DMS153 treated with DMSO at 0.1 percent for 48 hours (cell line): ENCODE measurements around the gene OR6N2.

Experiments
- DNase-seq: peaks from one replicate; lab custom pipeline; 2025; ENCODE audit not compliant: unreplicated experiment; lab: John Stamatoyannopoulos, UW

Gene OR6N2

DNA sequence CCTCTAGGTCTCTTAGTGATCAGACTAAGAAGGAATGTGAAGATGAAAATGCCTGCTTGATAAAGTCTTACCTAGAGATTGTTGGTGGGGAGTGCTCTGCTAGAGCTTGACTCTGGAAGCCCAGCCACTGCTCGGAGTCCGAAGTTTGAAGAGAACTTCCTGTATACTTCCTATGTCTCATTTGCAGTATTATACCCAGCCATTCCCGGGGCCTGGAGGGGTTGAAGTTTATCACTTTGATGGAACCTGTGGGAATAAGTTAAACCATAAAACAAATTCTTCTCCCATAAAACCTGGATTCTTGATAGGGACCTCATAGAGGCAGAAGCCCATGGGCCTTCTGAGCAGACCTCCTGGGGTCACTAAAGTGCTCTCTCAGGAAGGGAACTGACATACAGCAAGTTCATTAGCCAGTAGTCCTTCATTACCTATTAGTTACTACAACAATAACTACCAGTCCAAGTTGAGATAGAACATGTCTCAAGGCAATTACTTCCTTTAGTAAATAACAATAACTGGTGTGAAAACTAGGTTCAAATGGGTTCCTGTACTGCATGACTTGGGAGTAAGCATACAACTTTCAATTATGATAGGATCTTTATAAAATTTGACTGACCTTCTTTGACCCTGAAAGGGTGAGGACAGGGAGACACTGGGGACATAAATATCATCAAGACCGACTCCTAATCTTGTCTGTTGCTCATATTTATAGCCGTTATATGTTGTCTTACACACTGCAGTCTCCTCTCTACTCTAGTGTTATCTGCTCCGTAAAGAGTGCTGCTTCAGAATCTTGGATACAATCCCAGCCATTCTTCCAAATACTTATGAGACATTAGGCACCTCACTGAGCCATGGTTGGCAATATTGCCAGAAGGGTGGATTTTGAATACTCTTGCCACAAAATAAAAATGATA is 8.8 kb downstream of the OR6N2 start, which contains the start of gene OR6N1:
Gene OR6N1 (minus strand): TSS at position 246 of the 917 bp plus-strand sequence. CDS start 5,513 bp downstream, outside the sequence.
- DNase-seq: no peak

DNA sequence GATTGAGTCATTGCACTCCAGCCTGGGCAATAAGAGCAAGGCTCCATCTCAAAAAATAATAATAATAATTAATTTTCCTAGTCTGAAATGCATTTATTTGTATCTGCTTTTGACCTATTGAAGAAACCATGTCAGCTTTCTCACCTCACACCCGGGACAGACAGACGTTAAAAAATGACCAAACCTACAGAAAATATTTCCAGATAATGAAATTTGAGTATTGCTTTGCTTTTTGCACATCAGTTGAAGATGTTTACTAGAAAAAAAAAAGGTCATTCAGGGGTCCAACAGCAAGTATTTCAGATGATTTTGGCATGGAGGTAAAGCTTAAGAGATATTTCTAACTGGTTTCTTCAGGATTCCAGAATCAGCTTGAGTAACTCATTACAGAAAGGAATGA is 26.6 kb downstream of the OR6N2 start, which contains the start of gene OR6K6:
Gene OR6K6 (plus strand): TSS at position 301 of the 400 bp plus-strand sequence. CDS start 168 bp downstream, outside the sequence.
- DNase-seq: no peak

DNA sequence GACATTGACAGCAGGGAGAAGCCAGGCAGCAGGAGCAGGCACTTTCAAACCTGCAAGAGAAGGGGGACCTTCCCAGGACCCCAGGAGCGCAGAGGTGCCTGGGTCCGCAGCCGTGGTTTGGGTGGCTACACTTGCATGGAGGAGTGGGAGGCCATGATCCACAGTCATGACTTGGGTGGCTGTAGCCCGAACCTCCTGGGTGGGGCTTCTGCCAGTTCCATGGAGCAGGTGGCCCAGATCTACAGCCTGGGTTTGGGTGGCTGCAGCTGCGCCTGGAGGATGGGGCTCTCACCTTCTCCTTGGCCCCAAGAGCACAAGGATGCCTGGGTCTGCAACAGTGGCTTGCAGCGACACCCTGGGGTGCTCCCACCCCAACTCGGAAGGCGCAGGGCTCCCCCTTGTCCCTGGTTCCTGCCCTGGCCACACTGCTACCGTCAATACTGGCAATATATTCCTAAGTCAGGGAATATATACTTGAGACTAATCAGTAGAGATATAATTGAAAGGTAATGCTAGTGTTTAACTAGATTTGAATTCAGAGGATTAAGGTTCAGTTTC is 28.8 kb downstream of the OR6N2 start:
- DNase-seq: no peak

DNA sequence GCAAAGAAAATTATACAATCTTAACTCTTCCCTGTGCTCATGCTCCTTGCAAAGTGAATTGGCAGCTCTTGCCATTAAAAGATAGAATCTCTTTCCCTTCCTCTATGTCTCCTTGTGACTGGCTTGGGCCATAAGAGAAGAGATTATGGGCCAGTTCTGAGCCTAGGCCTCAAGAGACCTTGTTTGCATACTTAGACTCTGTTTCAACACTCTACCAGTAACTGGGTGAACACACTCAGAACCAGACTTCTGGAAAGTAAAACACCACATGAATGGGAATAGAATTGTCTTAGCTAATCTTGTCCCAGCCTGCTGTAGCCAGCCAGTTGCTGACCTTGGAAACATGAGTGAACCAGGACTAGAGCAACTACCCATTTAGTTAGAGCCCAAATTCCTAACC is 45.2 kb downstream of the OR6N2 start:
- DNase-seq: no peak

DNA sequence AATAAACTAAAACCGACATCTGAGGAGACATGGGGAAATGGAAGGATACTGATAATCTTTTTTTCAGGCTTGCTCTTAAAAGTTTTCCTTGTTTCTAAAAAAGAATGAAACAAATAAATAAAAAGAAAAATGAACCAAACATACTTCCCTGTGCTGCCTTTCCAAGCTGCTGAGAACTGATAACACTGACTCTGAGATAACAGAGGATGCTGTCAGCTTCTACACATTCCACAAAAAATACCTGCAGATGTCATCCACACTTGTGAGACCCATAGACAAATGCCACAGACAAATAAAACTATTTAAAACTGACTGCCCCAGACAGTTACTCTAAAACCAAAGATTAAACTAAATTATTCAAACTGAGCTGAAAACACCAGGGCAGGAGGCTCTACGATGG is 48.5 kb downstream of the OR6N2 start:
- DNase-seq: no peak

DNA sequence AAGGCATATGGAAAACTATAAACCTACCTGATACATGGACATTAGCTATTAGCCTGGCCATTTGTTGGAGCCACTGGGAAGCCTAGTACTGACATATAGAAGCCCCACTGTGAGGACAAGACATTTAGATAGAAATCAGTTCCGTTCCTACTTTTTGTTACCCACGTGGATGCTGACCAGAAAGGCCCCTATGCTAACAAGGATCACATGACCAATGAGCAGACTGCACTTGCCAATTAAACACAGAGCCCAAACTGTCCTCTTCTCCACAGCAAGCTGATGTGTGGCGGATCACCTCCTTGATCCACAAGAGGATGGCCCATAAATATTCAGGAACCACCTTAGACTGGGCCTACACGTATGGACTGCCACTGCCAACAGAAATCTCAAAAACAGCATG is 49.3 kb downstream of the OR6N2 start:
- no peak for DNase-seq

DNA sequence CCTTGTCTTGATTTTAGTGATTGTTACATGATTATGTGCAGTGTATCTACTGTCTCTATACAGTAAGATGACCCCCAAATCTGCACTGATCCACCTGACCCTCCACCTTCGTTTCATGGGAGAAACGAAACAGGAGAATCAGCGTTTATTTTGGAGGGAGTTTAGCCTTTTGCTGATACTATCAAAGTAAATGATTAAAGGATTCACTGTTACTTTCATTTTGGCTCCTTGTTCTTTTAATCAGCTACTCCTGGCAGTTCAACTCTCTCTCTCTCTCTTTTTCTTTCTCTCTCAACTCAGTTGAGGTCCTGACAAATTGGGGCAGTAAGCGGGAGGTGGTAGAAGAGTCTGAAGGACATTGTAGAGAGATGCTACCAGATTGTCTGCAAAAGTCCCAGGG is 50.6 kb downstream of the OR6N2 start:
- no peak for DNase-seq

DNA sequence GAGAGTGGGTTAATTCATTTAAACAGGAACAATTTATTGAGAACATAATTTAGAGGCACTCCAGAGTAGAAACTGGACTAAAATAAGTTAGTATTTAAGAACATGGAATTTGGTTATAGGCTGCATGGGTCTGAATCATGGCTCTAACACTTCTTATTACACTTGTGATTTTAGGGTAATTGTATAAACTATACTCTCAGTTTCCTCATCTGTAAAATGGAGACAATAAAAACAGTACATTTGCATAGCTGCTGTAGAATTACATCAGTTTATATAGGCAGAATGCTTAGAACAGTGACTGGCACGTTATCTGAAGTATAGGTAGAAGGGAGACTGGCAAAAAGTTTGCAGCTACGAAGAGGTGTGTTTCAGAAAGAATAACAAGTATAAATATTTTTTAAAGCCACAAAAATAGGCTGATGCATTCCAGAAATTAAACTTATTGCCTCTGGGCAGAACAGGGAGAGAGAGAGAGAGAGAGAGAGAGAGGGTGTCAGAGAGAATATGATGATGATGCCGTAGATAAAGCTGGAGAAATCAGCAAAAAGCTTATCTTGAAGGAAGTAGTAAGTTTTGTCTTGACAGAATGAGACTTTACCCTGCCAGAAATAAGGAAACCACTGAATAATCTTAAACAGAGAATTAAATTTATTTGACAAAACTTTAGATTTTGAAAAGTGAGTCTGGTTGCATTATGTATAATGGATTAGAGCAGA is 52.3 kb downstream of the OR6N2 start:
- no peak for DNase-seq

DNA sequence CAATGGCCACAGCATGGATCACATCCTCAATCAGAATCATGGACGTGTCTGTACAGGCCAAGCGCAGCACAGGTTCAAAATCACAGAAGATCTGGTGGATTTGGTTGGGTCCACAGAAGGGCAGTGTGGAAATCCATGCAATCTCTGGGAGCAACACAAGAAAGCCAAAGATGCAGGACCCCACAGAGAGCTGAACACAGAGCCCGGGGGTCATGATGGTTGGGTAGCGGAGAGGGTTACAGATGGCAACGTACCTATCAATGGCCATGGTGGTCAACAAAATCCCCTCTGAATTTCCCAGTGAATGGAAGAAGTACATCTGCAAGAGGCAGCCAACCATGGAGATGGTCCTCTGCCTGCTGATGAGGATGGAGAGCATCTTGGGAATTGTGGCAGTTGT is 56.6 kb downstream of the OR6N2 start:
- no peak for DNase-seq
